K562 (cell line): Measurements from ENCODE around the gene HCRTR1. TPM values are rescaled to one million over a fixed set of nuclear protein-coding genes. Genes with fewer than 3 reads are reported as not detected.

Source experiments
- ATAC-seq: fragments of 200-7000 bp; cut with Tn5 transposase; 3 replicates; pipeline ENCODE4 v1.9.1; 2020; ENCODE audit warnings: moderate library complexity
- BruUV-seq: library from RNA; stranded (reverse); fragments of 400-500 nt; replicated peaks from 2 replicates; lab custom pipeline; 2021; lab: Mats Ljungman, UMichigan
- CTCF ChIA-PET: fragments of 300-600 bp; formaldehyde crosslinking; extraction: SDS; loops from one replicate; lab custom pipeline; 2021; ENCODE audit warnings: low intra/inter-chr PET ratio; lab: Yijun Ruan, JAX
- POLR2A ChIA-PET: fragments of 300-600, 350-650 bp; sonication (Branson Sonifier 250); formaldehyde crosslinking; extraction: SDS; loops from one replicate; lab custom pipeline; 2021; ENCODE audit warnings: antibody characterized with exemption, inconsistent platforms; lab: Yijun Ruan, JAX
- DNase-seq, 4 experiments: peaks; one replicate each; pipeline versions ENCODE4 v3.0.0 to v3.0.0-alpha.2; 2011 to 2018; ENCODE audit warnings: low spot score in 3 of 4, mixed read lengths in 3 of 4; ENCODE audit errors: extremely low read depth in 1 of 4
- FAIRE-seq: peaks from 2 replicates; lab custom pipeline; 2011; peaks lifted over from hg19 to GRCh38; lab: Jason Lieb, UNC
- H2AFZ ChIP-seq: 2 replicates; pipeline ENCODE4 v1.6.0; 2011; ENCODE audit warnings: low read depth, low read length, control low read depth, inconsistent platforms
- H3K27ac ChIP-seq: fragments of 200-600 bp; 3 replicates; pipeline ENCODE4 v1.8.0; 2011; ENCODE audit warnings: low read depth, mild to moderate bottlenecking, control low read depth, inconsistent platforms, low read length, moderate library complexity, mixed read lengths; ENCODE audit errors: extremely low read depth
- H3K27me3 ChIP-seq, 2 experiments: fragments of 300-600 bp in 1 of 2; 2 replicates in 1 of 2; 3 replicates in 1 of 2; pipeline versions ENCODE4 v1.6.0 to v1.8.0; 2011; ENCODE audit warnings: inconsistent platforms in 2 of 2, low read length in 2 of 2, mild to moderate bottlenecking in 1 of 2, mixed read lengths in 1 of 2, moderate library complexity in 1 of 2; ENCODE audit not compliant: control insufficient read depth in 2 of 2, insufficient read depth in 2 of 2
- H3K36me3 ChIP-seq: fragments of 300-600 bp; 3 replicates; pipeline ENCODE4 v1.8.0; 2011; ENCODE audit warnings: mild to moderate bottlenecking, low read length, inconsistent platforms; ENCODE audit not compliant: control insufficient read depth, insufficient read depth
- H3K4me1 ChIP-seq, 2 experiments: fragments of 200-600 bp in 1 of 2; replicated peaks in 1 of 2; 2 replicates in 1 of 2; 3 replicates in 1 of 2; pipeline versions ENCODE4 v1.5.1 to v1.8.0; 2011; ENCODE audit warnings: inconsistent platforms in 2 of 2, low read length in 2 of 2, mild to moderate bottlenecking in 1 of 2, mixed read lengths in 1 of 2, moderate library complexity in 1 of 2; ENCODE audit not compliant: control insufficient read depth in 2 of 2, insufficient read depth in 2 of 2
- H3K4me2 ChIP-seq: 2 replicates; pipeline ENCODE4 v1.6.1; 2011; ENCODE audit warnings: low read length, control low read depth, inconsistent platforms, mixed read lengths; ENCODE audit not compliant: insufficient read depth
- H3K4me3 ChIP-seq: fragments of 200-600 bp; sonication (generic), shearing (Covaris generic); 2 replicates; pipeline ENCODE4 v1.5.1; 2016; ENCODE audit warnings: control low read depth, inconsistent platforms
- H3K79me2 ChIP-seq: fragments of 200-600 bp; 3 replicates; pipeline ENCODE4 v1.8.0; 2011; ENCODE audit warnings: low read length, inconsistent platforms; ENCODE audit not compliant: control insufficient read depth, insufficient read depth
- H3K9ac ChIP-seq, 2 experiments: 2 replicates each; pipeline versions ENCODE4 v1.6.0 to v1.6.1; 2011; ENCODE audit warnings: low read depth in 2 of 2, low read length in 2 of 2, control low read depth in 1 of 2, inconsistent platforms in 1 of 2, mild to moderate bottlenecking in 1 of 2, mixed read lengths in 1 of 2; ENCODE audit not compliant: insufficient read depth in 1 of 2
- H3K9me1 ChIP-seq: one replicate; pipeline ENCODE4 v1.6.0; 2011; ENCODE audit warnings: inconsistent platforms, mild to moderate bottlenecking, low read length, moderate library complexity; ENCODE audit not compliant: control insufficient read depth, insufficient read depth
- H3K9me3 ChIP-seq: replicated peaks from 2 replicates; pipeline ENCODE4 v1.5.1; 2011; ENCODE audit warnings: low read depth, low read length, inconsistent platforms; ENCODE audit not compliant: control insufficient read depth, insufficient read depth
- H4K20me1 ChIP-seq: replicated peaks from 2 replicates; pipeline ENCODE4 v1.6.1; 2011; ENCODE audit warnings: low read length, inconsistent platforms, mixed read lengths; ENCODE audit not compliant: control insufficient read depth, insufficient read depth
- BCL6 ChIP-seq: fragments of 250-450 bp; sonication (Bioruptor Pico); IDR thresholded peaks from 2 replicates; pipeline ENCODE4 v1.4.0; 2020
- EP300 ChIP-seq: IDR thresholded peaks from 2 replicates; pipeline ENCODE4 v1.6.1; 2012; ENCODE audit warnings: low read length, improper control_type of control experiment
- ETV5 ChIP-seq: sonication (generic); formaldehyde crosslinking; IDR thresholded peaks from 2 replicates; pipeline ENCODE4 v1.4.0; 2020; ENCODE audit warnings: low read depth, mild to moderate bottlenecking, missing genetic modification reagents
- FOXM1 ChIP-seq, 2 experiments: fragments of 450-650 bp in 1 of 2; sonication (generic) in 1 of 2; formaldehyde crosslinking in 1 of 2; IDR thresholded peaks; 2 replicates each; pipeline versions ENCODE4 v1.6.1 to v1.9.0; 2017 to 2022; ENCODE audit warnings: low read depth in 2 of 2, mild to moderate bottlenecking in 2 of 2, missing genetic modification reagents in 1 of 2, moderate library complexity in 1 of 2
- JUN ChIP-seq, 2 experiments: sonication (generic) in 1 of 2; formaldehyde crosslinking in 1 of 2; IDR thresholded peaks; 2 replicates each; pipeline versions ENCODE4 v1.6.1 to v1.8.0; 2012 to 2022; ENCODE audit warnings: borderline replicate concordance in 2 of 2, mild to moderate bottlenecking in 2 of 2, improper control_type of control experiment in 1 of 2, low read depth in 1 of 2, low read length in 1 of 2, missing genetic modification reagents in 1 of 2
- PPARD ChIP-seq: fragments of 250-450 bp; sonication (Bioruptor Pico); IDR thresholded peaks from 2 replicates; pipeline ENCODE4 v1.8.0; 2022; ENCODE audit warnings: inconsistent platforms, mild to moderate bottlenecking, moderate library complexity
- PREB ChIP-seq: sonication (generic); formaldehyde crosslinking; IDR thresholded peaks from 2 replicates; pipeline ENCODE4 v1.8.1; 2023; ENCODE audit warnings: mild to moderate bottlenecking, missing genetic modification reagents
- SOX6 ChIP-seq: fragments of 450-650 bp; IDR thresholded peaks from 2 replicates; pipeline ENCODE4 v1.6.1; 2014; ENCODE audit warnings: mild to moderate bottlenecking
- U2AF2 ChIP-seq: fragments of 200-400 bp; formaldehyde crosslinking; optimal IDR thresholded peaks from 2 replicates; pipeline ENCODE3; 2017; ENCODE audit warnings: low read depth, mild to moderate bottlenecking, low read length
- ZBTB8A ChIP-seq: fragments of 450-650 bp; IDR thresholded peaks from 2 replicates; pipeline ENCODE4 v1.6.1; 2018; ENCODE audit warnings: mild to moderate bottlenecking, moderate library complexity; ENCODE audit not compliant: partially characterized antibody
- ZNF134 ChIP-seq: fragments of 250-450 bp; sonication (Bioruptor Pico); conservative IDR thresholded peaks from 2 replicates; pipeline ENCODE4 v1.4.0; 2020
- WGBS: fragments of 100-300 bp; shearing (Covaris generic); methylation state at CpG from one replicate; pipeline ENCODE4 v1.1.6; 2016; ENCODE audit warnings: low coverage, mixed read lengths; ENCODE audit not compliant: insufficient coverage; ENCODE audit errors: missing lambda C conversion rate; 5-methylcytosine and 5-hydroxymethylcytosine counted together
- in situ Hi-C: fragments of 300-500 bp; cut with MboI; formaldehyde crosslinking; loops from 4 replicates; pipeline ENCODE4 v1.15.0; 2018; ENCODE audit warnings: inconsistent platforms, mixed read lengths
- intact Hi-C: fragments of 100-400 bp; cut with micrococcal nuclease; formaldehyde crosslinking; loops from 2 replicates; pipeline ENCODE4 v1.14.2; 2022
- polyA plus RNA-seq, 8 experiments: library from polyadenylated mRNA; depleted of rRNA in 4 of 8; stranded (reverse) in 5 of 8; unstranded in 3 of 8; fragments of >200 nt; fragmentation: Nextera tagmentation in 2 of 8; fragmentation: Illumina TruSeq in 1 of 8; extraction: Ambion mirVana in 2 of 8; extraction: Trizol in 1 of 8; gene quantifications; 2 replicates each; pipeline versions ENCODE4 v1.2.1 to v1.2.3, GENCODE V29; 2011 to 2014; ENCODE audit warnings: inconsistent platforms in 1 of 8, missing spikeins in 1 of 8
- total RNA-seq, 7 experiments: library from RNA; depleted of rRNA in 6 of 7; stranded (reverse); fragments of >200 nt in 6 of 7; fragmentation: Illumina TruSeq in 2 of 7; extraction: Trizol in 2 of 7; gene quantifications; 2 replicates each; pipeline versions ENCODE4 v1.2.1 to v1.2.3, GENCODE V29; 2011 to 2021; ENCODE audit warnings: low replicate concordance in 1 of 7
- TF ChIP-seq, protein P1 (sequence below): fragments of 200-400 bp; formaldehyde crosslinking; IDR thresholded peaks from 2 replicates; pipeline ENCODE4 v1.6.1; 2017; ENCODE audit warnings: mild to moderate bottlenecking, low read depth, low read length, moderate library complexity
- TF ChIP-seq, protein P2 (sequence below): fragments of 450-650 bp; IDR thresholded peaks from 2 replicates; pipeline ENCODE4 v1.6.1; 2017; ENCODE audit warnings: antibody characterized with exemption, mild to moderate bottlenecking

The HCRTR1 gene
- total and polyA plus RNA-seq, 9 of the 15 experiments (the other 6 are each of a cell fraction or from before 2014, with no cell fraction given) = not detected

- H3K9me1 ChIP-seq = no peaks in the 10 kb centered on the region
- intact Hi-C loops (loop anchor here (10.0 kb wide), 1 partner anchor 311 kb away; no protein-coding TSS in a partner anchor), in situ Hi-C loops (no loop called here)
- H3K27me3 ChIP-seq = no peaks in the 10 kb centered on the region
- H2AFZ ChIP-seq = peak overlapping the region; percentile 99
- CTCF ChIA-PET = interaction anchor here (0.6 kb wide), 1 partner anchor 74 kb away, joined by 3 read pairs; no protein-coding TSS in a partner anchor
- no TSS peak for BruUV-seq
- H3K36me3 ChIP-seq = no peaks in the 10 kb centered on the region; the same call in 2 of the 3 replicates
- peak overlapping the region; percentile 62 for H3K4me3 ChIP-seq
- no peak for DNase-seq
- FAIRE-seq = peak; percentile 32
- ATAC-seq = peak; percentile 75
- H3K9me3 ChIP-seq = no peaks in the 10 kb centered on the region
- H3K9ac ChIP-seq = peak overlapping the region; percentile 94 to 99
- 1% methylated on average over 18 of the region's 18 CpGs for WGBS
- H3K4me2 ChIP-seq = peak overlapping the region; percentile 100
- peaks cover 0 to 16% of the 10 kb centered on the region in 2 experiments; a peak in 3 of 5 replicates for H3K4me1 ChIP-seq
- POLR2A ChIA-PET = interaction anchor here (0.6 to 2.5 kb wide), 15 partner anchors 9 to 575 kb away, joined by 3 to 11 read pairs (median 4); partner anchors contain the start of gene COL16A1
- H3K79me2 ChIP-seq = peaks cover 39% of the 10 kb centered on the region
- no peaks in the 10 kb centered on the region; the same call in 1 of the 2 replicates for H4K20me1 ChIP-seq
- peak overlapping the region; percentile 96 for H3K27ac ChIP-seq
- TF ChIP-seq ZBTB8A (no peak), SOX6 (peak; percentile 23; the same call in 1 of the 2 replicates), BCL6 (CRISPR knock-in tag) (no peak), ETV5 (CRISPR knock-in tag) (peak; percentile 36; the same call in 1 of the 2 replicates), ZNF134 (CRISPR knock-in tag) (no peak), PPARD (CRISPR knock-in tag) (no peak), PREB (CRISPR knock-in tag) (0 out of 2 replicates have a peak, but pooled peaks have one; percentile 75), FOXM1 (IDR thresholded peaks at IDR 0.05; ENCODE audit: low read depth) (no peak), FOXM1 (CRISPR knock-in tag; IDR thresholded peaks at IDR 0.05; ENCODE audit: low read depth) (0 out of 2 replicates have a peak, but pooled peaks have one; percentile 11), JUN (IDR thresholded peaks at IDR 0.05; ENCODE audit: borderline replicate concordance, low read depth, low read length) (no peak), JUN (CRISPR knock-in tag; IDR thresholded peaks at IDR 0.05; ENCODE audit: borderline replicate concordance) (peak; percentile 39; the same call in 1 of the 2 replicates), U2AF2 (no peak), EP300 (no peak)
- TF ChIP-seq, protein P1, sequence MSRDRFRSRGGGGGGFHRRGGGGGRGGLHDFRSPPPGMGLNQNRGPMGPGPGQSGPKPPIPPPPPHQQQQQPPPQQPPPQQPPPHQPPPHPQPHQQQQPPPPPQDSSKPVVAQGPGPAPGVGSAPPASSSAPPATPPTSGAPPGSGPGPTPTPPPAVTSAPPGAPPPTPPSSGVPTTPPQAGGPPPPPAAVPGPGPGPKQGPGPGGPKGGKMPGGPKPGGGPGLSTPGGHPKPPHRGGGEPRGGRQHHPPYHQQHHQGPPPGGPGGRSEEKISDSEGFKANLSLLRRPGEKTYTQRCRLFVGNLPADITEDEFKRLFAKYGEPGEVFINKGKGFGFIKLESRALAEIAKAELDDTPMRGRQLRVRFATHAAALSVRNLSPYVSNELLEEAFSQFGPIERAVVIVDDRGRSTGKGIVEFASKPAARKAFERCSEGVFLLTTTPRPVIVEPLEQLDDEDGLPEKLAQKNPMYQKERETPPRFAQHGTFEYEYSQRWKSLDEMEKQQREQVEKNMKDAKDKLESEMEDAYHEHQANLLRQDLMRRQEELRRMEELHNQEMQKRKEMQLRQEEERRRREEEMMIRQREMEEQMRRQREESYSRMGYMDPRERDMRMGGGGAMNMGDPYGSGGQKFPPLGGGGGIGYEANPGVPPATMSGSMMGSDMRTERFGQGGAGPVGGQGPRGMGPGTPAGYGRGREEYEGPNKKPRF = no peak
- TF ChIP-seq, protein P2, sequence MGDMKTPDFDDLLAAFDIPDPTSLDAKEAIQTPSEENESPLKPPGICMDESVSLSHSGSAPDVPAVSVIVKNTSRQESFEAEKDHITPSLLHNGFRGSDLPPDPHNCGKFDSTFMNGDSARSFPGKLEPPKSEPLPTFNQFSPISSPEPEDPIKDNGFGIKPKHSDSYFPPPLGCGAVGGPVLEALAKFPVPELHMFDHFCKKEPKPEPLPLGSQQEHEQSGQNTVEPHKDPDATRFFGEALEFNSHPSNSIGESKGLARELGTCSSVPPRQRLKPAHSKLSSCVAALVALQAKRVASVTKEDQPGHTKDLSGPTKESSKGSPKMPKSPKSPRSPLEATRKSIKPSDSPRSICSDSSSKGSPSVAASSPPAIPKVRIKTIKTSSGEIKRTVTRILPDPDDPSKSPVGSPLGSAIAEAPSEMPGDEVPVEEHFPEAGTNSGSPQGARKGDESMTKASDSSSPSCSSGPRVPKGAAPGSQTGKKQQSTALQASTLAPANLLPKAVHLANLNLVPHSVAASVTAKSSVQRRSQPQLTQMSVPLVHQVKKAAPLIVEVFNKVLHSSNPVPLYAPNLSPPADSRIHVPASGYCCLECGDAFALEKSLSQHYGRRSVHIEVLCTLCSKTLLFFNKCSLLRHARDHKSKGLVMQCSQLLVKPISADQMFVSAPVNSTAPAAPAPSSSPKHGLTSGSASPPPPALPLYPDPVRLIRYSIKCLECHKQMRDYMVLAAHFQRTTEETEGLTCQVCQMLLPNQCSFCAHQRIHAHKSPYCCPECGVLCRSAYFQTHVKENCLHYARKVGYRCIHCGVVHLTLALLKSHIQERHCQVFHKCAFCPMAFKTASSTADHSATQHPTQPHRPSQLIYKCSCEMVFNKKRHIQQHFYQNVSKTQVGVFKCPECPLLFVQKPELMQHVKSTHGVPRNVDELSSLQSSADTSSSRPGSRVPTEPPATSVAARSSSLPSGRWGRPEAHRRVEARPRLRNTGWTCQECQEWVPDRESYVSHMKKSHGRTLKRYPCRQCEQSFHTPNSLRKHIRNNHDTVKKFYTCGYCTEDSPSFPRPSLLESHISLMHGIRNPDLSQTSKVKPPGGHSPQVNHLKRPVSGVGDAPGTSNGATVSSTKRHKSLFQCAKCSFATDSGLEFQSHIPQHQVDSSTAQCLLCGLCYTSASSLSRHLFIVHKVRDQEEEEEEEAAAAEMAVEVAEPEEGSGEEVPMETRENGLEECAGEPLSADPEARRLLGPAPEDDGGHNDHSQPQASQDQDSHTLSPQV = peak; percentile 41; the same call in 1 of the 2 replicates
Measured at GRCh38 chr1:31643976-31644559, 26.6 kb downstream of the HCRTR1 start.
